GM18517 (cell line): Measurements from ENCODE around the gene CNNM1.
A peak's percentile ranks its signal among the peaks of the same experiment; 100 is the strongest.

ENCODE experiments used
- ATAC-seq: cut with Tn5 transposase; IDR thresholded peaks from one replicate; pipeline ENCODE4 v1.9.1; 2021; ENCODE audit warnings: mild to moderate bottlenecking, moderate library complexity; ENCODE audit not compliant: unreplicated experiment

The CNNM1 gene

DNA sequence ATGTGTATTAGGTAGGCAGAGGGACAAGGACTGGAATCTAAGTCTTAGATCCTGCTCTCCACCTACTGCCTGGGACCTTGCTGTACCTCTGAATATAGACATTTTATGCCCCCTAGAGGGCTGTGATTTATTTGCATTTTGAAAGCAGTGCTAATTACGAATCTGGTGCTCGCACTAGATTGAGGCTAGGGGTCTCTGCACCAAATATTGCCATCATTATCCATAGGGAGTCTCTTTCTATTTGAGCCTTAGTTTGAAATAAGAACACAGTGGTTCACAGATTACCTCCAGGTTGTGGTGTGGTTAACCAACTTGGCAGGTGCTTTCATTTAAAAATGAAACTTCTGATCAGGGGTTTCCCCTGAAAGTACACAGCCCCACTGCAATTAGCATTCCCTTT lies 41.8 kb downstream of the CNNM1 start:
- peak; percentile 78 for ATAC-seq

GRCh38 chr10:99372546-99373271 lies 43.6 kb downstream of the CNNM1 start:
- ATAC-seq, result no peak

GRCh38 chr10:99374526-99374925 lies 45.4 kb downstream of the CNNM1 start:
- ATAC-seq, result no peak

DNA sequence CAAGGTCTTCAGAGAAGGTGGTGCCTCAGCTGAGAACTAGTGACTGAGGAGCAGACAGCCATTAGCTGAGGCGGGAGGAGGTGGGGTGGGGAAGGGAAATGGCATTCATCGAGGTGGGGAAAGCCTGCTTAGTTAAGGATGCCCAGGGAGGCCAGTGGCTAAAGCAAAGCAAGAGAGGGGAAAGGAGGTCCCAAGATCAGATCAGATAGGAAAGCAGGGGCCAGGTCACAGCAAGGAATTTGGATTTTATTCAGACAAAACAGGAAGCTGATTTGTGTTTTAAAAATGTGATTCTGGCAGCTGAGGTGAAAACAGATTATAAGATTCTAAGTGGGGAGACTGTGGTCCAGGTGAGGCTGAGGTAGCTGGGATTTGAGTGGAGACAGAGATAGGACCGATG lies 45.8 kb downstream of the CNNM1 start:
- no peak for ATAC-seq

DNA sequence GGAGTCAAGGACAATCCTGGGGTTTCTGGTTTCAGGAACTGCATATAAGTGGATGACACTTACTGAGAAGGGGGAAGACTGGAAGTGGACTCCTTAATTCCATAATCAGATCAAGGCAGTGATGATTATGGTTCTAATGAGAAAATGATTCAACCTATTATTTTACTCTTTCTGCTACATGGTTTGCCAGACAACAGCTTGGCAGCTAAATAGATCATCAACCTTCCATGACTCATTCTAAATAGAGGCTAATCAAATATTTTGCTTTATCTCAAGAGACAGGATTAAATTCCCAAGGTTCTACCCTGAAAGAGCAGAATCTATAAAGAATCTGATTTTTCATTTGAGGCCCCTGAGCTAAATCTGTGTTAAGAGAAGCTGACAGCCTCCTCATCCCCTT lies 46.3 kb downstream of the CNNM1 start:
- ATAC-seq, result no peak

- ATAC-seq, result no peak
These were observed 53.0 kb downstream of the CNNM1 start for GRCh38 chr10:99382176-99382575.

DNA sequence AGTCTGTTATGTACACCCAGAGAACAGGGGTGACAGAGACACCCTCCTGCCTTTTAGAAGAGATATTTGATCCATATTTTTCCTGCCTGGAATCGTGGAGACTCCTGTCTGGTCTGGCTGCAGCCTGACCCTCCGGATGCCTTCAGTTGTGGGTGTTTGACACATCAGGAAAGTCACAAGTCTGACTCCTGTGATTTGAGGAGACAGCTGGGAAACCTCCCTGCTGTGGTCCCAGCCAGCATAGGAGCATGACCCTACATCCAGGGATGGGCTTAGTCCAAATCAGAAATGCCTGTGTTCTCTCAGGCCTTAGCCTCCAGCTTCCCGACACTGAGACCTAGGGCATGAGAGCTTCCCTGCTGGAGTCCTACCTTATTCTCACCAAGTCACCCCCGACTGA lies 57.9 kb downstream of the CNNM1 start:
- ATAC-seq, result no peak

DNA sequence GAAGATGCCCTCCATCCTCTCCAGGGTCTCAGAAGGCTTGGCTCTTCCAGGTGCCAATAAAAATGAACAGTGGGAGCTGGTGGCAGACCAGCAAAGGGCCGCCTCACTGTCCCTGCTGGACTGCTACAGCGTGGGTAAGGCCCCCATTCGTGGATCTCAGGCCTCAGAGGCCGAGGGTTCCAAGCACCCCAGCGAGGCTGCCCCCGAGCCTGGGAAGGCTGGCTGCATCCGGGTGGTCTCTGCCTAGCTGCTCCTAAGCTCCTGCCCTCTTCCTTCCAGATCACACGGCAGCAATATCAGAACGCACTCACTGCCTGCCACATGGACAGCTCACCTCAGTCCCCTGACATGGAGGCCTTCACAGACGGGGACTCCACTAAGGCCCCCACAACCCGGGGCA lies 58.4 kb downstream of the CNNM1 start:
- ATAC-seq, result no peak

DNA sequence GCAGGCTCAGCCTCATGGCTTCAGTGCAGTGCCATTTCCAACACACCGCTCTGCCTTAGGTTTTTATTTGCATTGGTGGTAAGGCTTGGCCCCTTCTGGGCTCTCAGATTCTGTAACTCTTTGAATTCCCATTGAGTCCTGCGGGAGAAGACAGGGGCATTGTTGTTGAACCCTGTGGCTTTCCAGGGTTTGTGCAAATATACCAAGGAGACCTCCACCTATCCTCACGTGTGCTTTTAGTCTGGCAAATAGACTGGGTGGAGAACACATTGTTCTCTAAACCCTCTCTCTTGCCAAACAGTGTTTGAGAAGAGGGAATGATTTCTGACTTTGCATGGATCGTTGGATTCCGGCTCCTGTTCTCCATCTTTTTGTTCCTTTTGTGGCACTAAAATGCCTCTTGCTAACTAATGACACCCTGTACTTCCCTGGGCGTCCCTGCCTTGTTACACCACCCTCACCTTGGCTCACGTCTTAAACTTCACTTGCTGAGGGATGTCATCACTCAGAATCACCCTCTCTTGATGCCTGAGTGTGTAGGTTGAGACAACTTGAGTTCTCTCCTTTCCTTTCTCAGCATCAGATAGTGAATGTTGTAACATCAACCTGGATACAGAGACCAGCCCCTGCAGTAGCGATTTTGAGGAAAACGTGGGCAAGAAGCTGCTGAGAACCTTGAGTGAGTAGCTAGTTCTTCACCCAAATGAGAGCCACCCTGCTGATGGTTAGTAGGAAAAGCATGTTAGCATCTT lies 60.7 kb downstream of the CNNM1 start:
- no peak for ATAC-seq

DNA sequence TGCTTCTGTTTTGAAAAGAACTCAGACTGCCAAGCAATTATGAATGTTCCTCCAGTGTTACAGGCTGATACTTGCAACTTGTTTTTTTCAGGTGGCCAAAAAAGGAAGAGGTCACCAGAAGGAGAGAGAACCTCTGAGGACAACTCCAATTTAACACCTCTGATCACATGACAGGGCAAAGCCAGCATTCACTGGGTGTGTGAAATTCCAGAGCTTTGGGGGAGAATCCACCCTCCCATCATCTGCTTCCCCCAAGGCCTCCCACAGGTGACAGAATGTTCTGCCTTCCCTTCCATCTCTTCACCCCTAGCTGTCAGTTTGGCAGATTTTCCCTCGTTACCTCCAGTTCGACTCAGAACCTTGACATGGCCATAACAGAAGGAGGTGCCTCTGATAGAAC lies 62.2 kb downstream of the CNNM1 start:
- ATAC-seq, result no peak

- no peak for ATAC-seq
These were observed 63.9 kb downstream of the CNNM1 start for GRCh38 chr10:99393036-99393435.

- ATAC-seq, result no peak
These were observed 64.5 kb downstream of the CNNM1 start for GRCh38 chr10:99393683-99394082.

- no peak for ATAC-seq
These were observed 65.1 kb downstream of the CNNM1 start for GRCh38 chr10:99394256-99394655.

GRCh38 chr10:99394761-99395386 lies 65.7 kb downstream of the CNNM1 start:
- ATAC-seq, result no peak

DNA sequence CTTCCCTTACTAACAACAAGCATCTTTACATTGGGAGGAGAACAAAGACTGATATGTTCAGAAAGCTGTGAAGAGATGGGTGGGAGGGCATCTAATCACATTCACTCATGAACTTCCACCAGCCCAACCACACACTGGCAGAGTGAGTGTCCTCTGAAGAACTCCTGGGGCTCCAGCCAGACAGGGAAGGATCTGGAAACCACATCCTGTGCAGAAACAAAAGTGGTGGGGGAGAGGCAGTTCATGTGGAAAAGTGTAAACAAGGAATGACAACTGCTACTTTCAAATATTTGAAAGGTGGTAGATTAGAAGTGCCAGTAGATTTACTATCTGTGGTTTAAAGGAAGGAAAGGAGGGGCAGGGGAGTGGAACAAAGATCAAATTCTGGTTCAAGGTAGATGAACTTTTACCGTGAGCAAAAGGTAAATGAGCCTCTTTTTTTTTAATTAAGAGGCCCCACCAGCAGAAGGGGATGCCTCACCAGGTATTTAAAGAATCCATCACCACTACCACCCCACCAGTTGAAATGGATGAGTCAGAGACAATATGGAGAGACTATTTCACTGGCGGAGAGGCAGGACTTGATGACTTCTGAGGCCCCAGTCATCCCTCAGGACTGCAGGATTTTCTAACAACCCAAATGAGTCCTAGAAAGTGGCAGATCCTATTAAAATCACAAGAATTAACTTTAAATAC lies 66.7 kb downstream of the CNNM1 start:
- ATAC-seq, result no peak

- ATAC-seq, result no peak
These were observed 67.3 kb downstream of the CNNM1 start for GRCh38 chr10:99396471-99396870.

DNA sequence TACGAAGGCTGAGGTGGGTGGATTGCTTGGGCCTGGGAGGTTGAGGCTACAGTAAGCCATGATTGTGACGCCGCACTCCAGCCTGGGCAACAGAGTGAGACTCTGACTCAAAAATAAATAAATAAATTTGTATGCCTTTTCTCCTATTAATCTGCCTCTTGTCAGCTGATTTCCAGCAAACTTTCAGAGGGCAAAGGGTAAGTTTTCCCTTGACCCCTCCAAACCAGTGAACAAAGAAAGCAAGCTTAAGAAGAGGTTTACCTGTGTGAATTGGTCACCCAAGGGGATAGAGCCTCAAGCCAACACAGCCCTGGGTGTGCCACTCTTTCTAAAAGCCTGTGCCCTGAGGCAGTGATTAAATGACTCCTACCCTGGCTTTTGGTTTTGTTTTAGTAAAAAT lies 70.5 kb downstream of the CNNM1 start:
- no peak for ATAC-seq

GRCh38 chr10:99403674-99404073 lies 74.5 kb downstream of the CNNM1 start:
- ATAC-seq, result no peak

GRCh38 chr10:99406149-99406548 lies 77.0 kb downstream of the CNNM1 start:
- no peak for ATAC-seq

- ATAC-seq, result no peak
These were observed 81.0 kb downstream of the CNNM1 start for GRCh38 chr10:99410146-99410545.

DNA sequence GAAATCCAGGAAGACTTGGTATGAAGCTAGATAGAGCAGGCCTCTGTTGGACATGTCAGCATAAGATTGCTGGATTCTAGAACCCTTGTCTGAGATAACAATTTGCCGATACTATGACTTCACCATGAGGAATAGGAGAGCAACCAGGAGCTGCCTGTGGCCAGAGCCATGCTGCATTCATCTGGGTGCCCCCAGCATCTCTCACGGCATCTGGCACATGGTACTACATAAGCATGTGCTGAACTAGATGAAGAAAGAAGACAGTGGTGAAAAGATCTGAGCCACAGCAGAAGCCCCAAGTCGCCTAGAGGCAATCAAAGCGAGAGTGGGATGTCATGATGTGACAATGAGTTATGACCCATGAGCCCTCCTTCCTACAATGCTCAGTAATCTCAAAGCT lies 81.7 kb downstream of the CNNM1 start:
- ATAC-seq, result no peak

GRCh38 chr10:99411546-99411945 lies 82.4 kb downstream of the CNNM1 start:
- ATAC-seq, result no peak
